Left ventricle myocardium inferior (tissue), 1 donor: Measurements from ENCODE around the gene FIGNL2. TPM values are rescaled to one million over a fixed set of nuclear protein-coding genes. Genes with fewer than 3 reads are reported as not detected.

Source experiments
- DNase-seq: peaks from one replicate; pipeline ENCODE4 v3.0.0-alpha.2; 2020
- H3K27ac ChIP-seq: fragments of 200-600 bp; replicated peaks from 2 replicates; pipeline ENCODE4 v1.8.0; 2021
- H3K27me3 ChIP-seq: fragments of 200-600 bp; 2 replicates; pipeline ENCODE4 v1.8.0; 2021; ENCODE audit warnings: low read depth
- H3K36me3 ChIP-seq: fragments of 200-600 bp; 2 replicates; pipeline ENCODE4 v1.8.0; 2021
- H3K4me1 ChIP-seq: fragments of 200-600 bp; 2 replicates; pipeline ENCODE4 v1.8.0; 2021
- H3K4me3 ChIP-seq: fragments of 200-600 bp; 2 replicates; pipeline ENCODE4 v1.8.0; 2021; ENCODE audit warnings: mild to moderate bottlenecking, moderate library complexity
- H3K9me3 ChIP-seq: fragments of 200-600 bp; replicated peaks from 2 replicates; pipeline ENCODE4 v1.8.0; 2021
- CTCF ChIP-seq: fragments of 200-600 bp; IDR thresholded peaks from 2 replicates; pipeline ENCODE4 v1.8.0; 2021; ENCODE audit warnings: antibody characterized with exemption, mild to moderate bottlenecking, borderline replicate concordance
- intact Hi-C: fragments of 100-400 bp; cut with micrococcal nuclease; formaldehyde crosslinking; loops from one replicate; pipeline ENCODE4 v1.11.0; 2022
- total RNA-seq: library from RNA; stranded (reverse); fragmentation: NEBNext Ultra II Directional; extraction: Animal tissue kit (Norgen Biotek cat#: 25700); gene quantifications from one replicate; pipeline ENCODE4 v1.2.1, GENCODE V29; 2021
- donor health status: DM: no; HTN: yes; CAD: no; lungs with severe emphysema.

Gene FIGNL2
- total RNA-seq, 1 donor from 2014 or later = 0.30 TPM

GRCh38 chr12:51829641-51830040 lies 18.9 kb downstream of the FIGNL2 start:
- no peak overlapping the region for H3K27ac ChIP-seq
- H3K4me1 ChIP-seq = peaks cover 20% of the 10 kb centered on the region
- TF ChIP-seq CTCF = no peak
- no peaks in the 10 kb centered on the region for H3K9me3 ChIP-seq
- no peak for DNase-seq
- intact Hi-C loops = no loop called here
- H3K36me3 ChIP-seq = no peaks in the 10 kb centered on the region
- H3K27me3 ChIP-seq = peaks cover 43% of the 10 kb centered on the region
- no peak overlapping the region for H3K4me3 ChIP-seq

- no peaks in the 10 kb centered on the region for H3K9me3 ChIP-seq
- no peak overlapping the region for H3K27ac ChIP-seq
- H3K36me3 ChIP-seq = no peaks in the 10 kb centered on the region
- no peak for TF ChIP-seq CTCF
- intact Hi-C loops = no loop called here
- H3K4me1 ChIP-seq = peaks cover 20% of the 10 kb centered on the region
- peaks cover 37% of the 10 kb centered on the region for H3K27me3 ChIP-seq
- DNase-seq = no peak
- no peak overlapping the region for H3K4me3 ChIP-seq
Observed at GRCh38 chr12:51829011-51829481, 19.5 kb downstream of the FIGNL2 start.

DNA sequence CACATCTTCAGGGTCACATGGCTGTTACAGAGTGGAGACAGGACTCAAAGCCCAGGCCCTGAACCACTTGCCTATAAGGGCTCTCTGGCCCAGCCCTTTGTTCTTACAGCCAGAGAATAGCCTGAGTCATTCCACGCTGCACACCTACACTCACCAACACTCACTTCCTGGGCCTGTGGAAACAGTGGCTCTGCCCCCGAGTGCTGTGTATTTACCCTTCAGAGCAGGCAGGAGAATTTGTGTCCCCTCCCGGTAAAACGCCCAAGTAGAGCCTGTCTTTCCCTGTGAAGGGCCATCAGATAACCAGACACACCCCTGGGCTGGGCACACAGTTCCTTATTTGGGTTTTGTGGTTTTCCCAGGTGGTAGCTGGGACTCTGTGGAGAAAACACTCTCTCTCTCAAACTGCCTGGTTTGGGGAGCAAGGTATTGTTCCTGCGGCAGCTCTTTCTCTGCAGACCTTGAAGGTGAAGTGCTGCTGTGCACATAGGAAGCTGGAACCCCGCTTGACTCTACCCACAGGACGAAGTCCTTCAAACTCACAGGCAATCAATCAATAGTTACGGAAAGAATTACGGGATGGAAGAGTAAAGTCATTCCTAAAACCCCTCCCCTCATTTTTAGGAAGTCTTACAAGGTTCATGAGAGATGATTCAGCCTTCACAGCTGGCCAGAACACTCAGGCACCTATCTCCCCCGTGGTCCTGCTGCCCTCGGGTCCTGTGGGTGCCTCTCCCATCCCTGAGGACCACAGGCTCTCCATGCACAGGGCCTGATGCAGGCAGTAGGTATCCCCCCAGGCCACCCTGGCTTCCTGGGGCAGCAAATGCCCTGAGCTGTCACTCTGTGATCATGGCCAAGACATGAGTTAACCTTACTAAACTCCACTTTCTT lies 20.3 kb downstream of the FIGNL2 start:
- Histone ChIP-seq H3K36me3 (no peaks in the 10 kb centered on the region), H3K4me1 (peaks cover 17% of the 10 kb centered on the region), H3K9me3 (no peaks in the 10 kb centered on the region), H3K27ac (no peak overlapping the region), H3K4me3 (no peak overlapping the region), H3K27me3 (peaks cover 31% of the 10 kb centered on the region)
- no peak for DNase-seq
- no peak for TF ChIP-seq CTCF
- intact Hi-C loops = no loop called here

- no peaks in the 10 kb centered on the region for H3K36me3 ChIP-seq
- no peak for TF ChIP-seq CTCF
- no peak for DNase-seq
- H3K27ac ChIP-seq = no peak overlapping the region
- peaks cover 7% of the 10 kb centered on the region for H3K4me1 ChIP-seq
- no peaks in the 10 kb centered on the region for H3K9me3 ChIP-seq
- H3K27me3 ChIP-seq = peaks cover 21% of the 10 kb centered on the region
- intact Hi-C loops = no loop called here
- H3K4me3 ChIP-seq = no peak overlapping the region
Observed at GRCh38 chr12:51826881-51827280, 21.6 kb downstream of the FIGNL2 start.

- Histone ChIP-seq H3K36me3 (no peaks in the 10 kb centered on the region), H3K27ac (no peak overlapping the region), H3K4me1 (peaks cover 16% of the 10 kb centered on the region), H3K27me3 (peaks cover 22% of the 10 kb centered on the region), H3K9me3 (no peaks in the 10 kb centered on the region), H3K4me3 (no peak overlapping the region)
- DNase-seq = no peak
- intact Hi-C loops = no loop called here
- no peak for TF ChIP-seq CTCF
Observed at GRCh38 chr12:51825216-51825615, 23.3 kb downstream of the FIGNL2 start.
